Measurements from ENCODE around the gene RIPK4.

DNA sequence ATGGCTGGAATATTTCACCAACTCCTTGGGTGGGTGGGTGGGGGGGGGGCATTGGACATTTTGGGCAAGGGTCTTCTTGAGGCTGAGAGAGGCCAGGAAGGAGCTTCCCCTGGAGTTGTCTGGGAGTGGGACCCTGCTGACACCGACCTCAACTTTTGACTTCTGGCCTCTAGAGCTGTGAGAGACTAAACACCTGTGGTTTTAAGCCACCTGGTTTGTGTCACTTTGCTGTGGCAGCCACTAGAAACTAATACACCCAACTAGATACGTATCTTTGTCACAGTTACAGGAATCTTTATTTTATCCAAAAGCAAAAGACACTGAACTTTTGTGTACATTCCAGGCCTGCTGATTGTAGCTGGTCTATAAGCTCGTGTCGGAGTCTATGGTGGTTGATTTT is 9.9 kb upstream of the RIPK4 start:
- TF ChIP-seq SP1 (CRISPR knock-in tag; conservative IDR thresholded peaks at IDR 0.05), result no peak
- TF ChIP-seq, protein P1, sequence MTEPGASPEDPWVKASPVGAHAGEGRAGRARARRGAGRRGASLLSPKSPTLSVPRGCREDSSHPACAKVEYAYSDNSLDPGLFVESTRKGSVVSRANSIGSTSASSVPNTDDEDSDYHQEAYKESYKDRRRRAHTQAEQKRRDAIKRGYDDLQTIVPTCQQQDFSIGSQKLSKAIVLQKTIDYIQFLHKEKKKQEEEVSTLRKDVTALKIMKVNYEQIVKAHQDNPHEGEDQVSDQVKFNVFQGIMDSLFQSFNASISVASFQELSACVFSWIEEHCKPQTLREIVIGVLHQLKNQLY (CRISPR knock-in tag; IDR thresholded peaks at IDR 0.05), result no peak
- TF ChIP-seq FOXK1 (CRISPR knock-in tag; IDR thresholded peaks at IDR 0.05), result no peak
- TF ChIP-seq, protein P2, sequence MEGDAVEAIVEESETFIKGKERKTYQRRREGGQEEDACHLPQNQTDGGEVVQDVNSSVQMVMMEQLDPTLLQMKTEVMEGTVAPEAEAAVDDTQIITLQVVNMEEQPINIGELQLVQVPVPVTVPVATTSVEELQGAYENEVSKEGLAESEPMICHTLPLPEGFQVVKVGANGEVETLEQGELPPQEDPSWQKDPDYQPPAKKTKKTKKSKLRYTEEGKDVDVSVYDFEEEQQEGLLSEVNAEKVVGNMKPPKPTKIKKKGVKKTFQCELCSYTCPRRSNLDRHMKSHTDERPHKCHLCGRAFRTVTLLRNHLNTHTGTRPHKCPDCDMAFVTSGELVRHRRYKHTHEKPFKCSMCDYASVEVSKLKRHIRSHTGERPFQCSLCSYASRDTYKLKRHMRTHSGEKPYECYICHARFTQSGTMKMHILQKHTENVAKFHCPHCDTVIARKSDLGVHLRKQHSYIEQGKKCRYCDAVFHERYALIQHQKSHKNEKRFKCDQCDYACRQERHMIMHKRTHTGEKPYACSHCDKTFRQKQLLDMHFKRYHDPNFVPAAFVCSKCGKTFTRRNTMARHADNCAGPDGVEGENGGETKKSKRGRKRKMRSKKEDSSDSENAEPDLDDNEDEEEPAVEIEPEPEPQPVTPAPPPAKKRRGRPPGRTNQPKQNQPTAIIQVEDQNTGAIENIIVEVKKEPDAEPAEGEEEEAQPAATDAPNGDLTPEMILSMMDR (IDR thresholded peaks at IDR 0.05), result no peak
- no peak for TF ChIP-seq ZNF416 (CRISPR knock-in tag; IDR thresholded peaks at IDR 0.05)
- no peak for TF ChIP-seq PRRX2 (CRISPR knock-in tag; IDR thresholded peaks at IDR 0.05)
- no peak for TF ChIP-seq JUN (CRISPR knock-in tag; IDR thresholded peaks at IDR 0.05)
- TF ChIP-seq CREB1 (CRISPR knock-in tag; IDR thresholded peaks at IDR 0.05), result no peak
- TF ChIP-seq, protein P3, sequence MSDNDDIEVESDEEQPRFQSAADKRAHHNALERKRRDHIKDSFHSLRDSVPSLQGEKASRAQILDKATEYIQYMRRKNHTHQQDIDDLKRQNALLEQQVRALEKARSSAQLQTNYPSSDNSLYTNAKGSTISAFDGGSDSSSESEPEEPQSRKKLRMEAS (CRISPR knock-in tag; IDR thresholded peaks at IDR 0.05), result no peak
- TF ChIP-seq HMGA2 (CRISPR knock-in tag; IDR thresholded peaks at IDR 0.05), result no peak
- TF ChIP-seq, protein P4, sequence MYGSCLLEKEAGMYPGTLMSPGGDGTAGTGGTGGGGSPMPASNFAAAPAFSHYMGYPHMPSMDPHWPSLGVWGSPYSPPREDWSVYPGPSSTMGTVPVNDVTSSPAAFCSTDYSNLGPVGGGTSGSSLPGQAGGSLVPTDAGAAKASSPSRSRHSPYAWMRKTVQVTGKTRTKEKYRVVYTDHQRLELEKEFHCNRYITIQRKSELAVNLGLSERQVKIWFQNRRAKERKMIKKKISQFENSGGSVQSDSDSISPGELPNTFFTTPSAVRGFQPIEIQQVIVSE (CRISPR knock-in tag; IDR thresholded peaks at IDR 0.05; ENCODE audit: borderline replicate concordance), result no peak
- TF ChIP-seq ETV6 (CRISPR knock-in tag; IDR thresholded peaks at IDR 0.05), result no peak
